GM23338 (cell line): ENCODE results near the gene PRKCD. TPM values are rescaled to one million over a fixed set of nuclear protein-coding genes. Genes with fewer than 3 reads are reported as not detected.

ENCODE experiments used
- ATAC-seq: fragments of 200-7000 bp; cut with Tn5 transposase; 3 replicates; pipeline ENCODE4 v1.9.1; 2020
- DNase-seq: peaks from one replicate; pipeline ENCODE4 v3.0.0-alpha.2; 2015; ENCODE audit warnings: low spot score
- H2AFZ ChIP-seq: fragments of 200-600 bp; sonication (generic); 2 replicates; pipeline ENCODE4 v1.8.0; 2016; ENCODE audit warnings: antibody characterized with exemption, mild to moderate bottlenecking, moderate library complexity
- H3F3A ChIP-seq: fragments of 200-600 bp; sonication (generic); replicated peaks from 2 replicates; pipeline ENCODE4 v1.8.0; 2017; ENCODE audit warnings: antibody characterized with exemption, mixed run types, low read depth
- H3K27ac ChIP-seq: fragments of 200-600 bp; sonication (generic); 2 replicates; pipeline ENCODE4 v1.6.1; 2016; ENCODE audit warnings: low read depth
- H3K27me3 ChIP-seq: fragments of 200-600 bp; sonication (generic); 2 replicates; pipeline ENCODE4 v1.8.0; 2016; ENCODE audit warnings: mild to moderate bottlenecking, mixed run types, moderate library complexity; ENCODE audit not compliant: insufficient read depth
- H3K36me3 ChIP-seq: fragments of 200-600 bp; sonication (generic); 2 replicates; pipeline ENCODE4 v1.8.0; 2016; ENCODE audit warnings: mild to moderate bottlenecking; ENCODE audit not compliant: insufficient read depth
- H3K4me1 ChIP-seq: fragments of 200-600 bp; sonication (generic); 2 replicates; pipeline ENCODE4 v1.8.0; 2016; ENCODE audit warnings: mild to moderate bottlenecking, moderate library complexity; ENCODE audit not compliant: insufficient read depth
- H3K4me2 ChIP-seq: fragments of 200-600 bp; sonication (generic); 2 replicates; pipeline ENCODE4 v1.7.1; 2017; ENCODE audit warnings: mixed run types
- H3K4me3 ChIP-seq: fragments of 200-600 bp; sonication (generic); 2 replicates; pipeline ENCODE4 v1.6.1; 2016; ENCODE audit warnings: mixed run types
- H3K79me2 ChIP-seq: fragments of 200-600 bp; sonication (generic); replicated peaks from 2 replicates; pipeline ENCODE4 v1.8.0; 2017; ENCODE audit warnings: mild to moderate bottlenecking; ENCODE audit not compliant: insufficient read depth
- H3K9me2 ChIP-seq: fragments of 200-600 bp; sonication (generic); 2 replicates; pipeline ENCODE4 v1.8.0; 2017; ENCODE audit not compliant: insufficient read depth
- H4K20me1 ChIP-seq: fragments of 200-600 bp; sonication (generic); replicated peaks from 2 replicates; pipeline ENCODE4 v1.8.0; 2017; ENCODE audit warnings: mild to moderate bottlenecking; ENCODE audit not compliant: insufficient read depth
- H3K27ac Mint-ChIP-seq: 2 replicates; pipeline ENCODE4 v1.8.0; 2020; ENCODE audit warnings: inconsistent platforms, mild to moderate bottlenecking, moderate library complexity, mixed read lengths
- H3K27me3 Mint-ChIP-seq: 3 replicates; pipeline ENCODE4 v1.8.0; 2022; ENCODE audit warnings: low read depth, mild to moderate bottlenecking, moderate library complexity, mixed read lengths, inconsistent platforms; ENCODE audit not compliant: insufficient read depth, poor library complexity
- H3K36me3 Mint-ChIP-seq: 3 replicates; pipeline ENCODE4 v1.8.0; 2021; ENCODE audit warnings: low read depth, mild to moderate bottlenecking, inconsistent platforms, moderate library complexity, mixed read lengths
- H3K4me1 Mint-ChIP-seq: 3 replicates; pipeline ENCODE4 v1.8.0; 2020; ENCODE audit warnings: mild to moderate bottlenecking, inconsistent platforms, mixed read lengths
- H3K4me3 Mint-ChIP-seq: 3 replicates; pipeline ENCODE4 v1.8.0; 2021; ENCODE audit warnings: moderate library complexity, mild to moderate bottlenecking, inconsistent platforms, mixed read lengths
- H3K9me3 Mint-ChIP-seq: 3 replicates; pipeline ENCODE4 v1.8.0; 2020; ENCODE audit warnings: moderate library complexity, mild to moderate bottlenecking, inconsistent platforms, mixed read lengths
- CREB1 ChIP-seq: fragments of 250-450 bp; sonication (Bioruptor Pico); IDR thresholded peaks from 2 replicates; pipeline ENCODE4 v1.5.0; 2020; ENCODE audit warnings: low read depth, mild to moderate bottlenecking, moderate library complexity
- EZH2 ChIP-seq: fragments of 200-600 bp; sonication (generic); IDR thresholded peaks from one replicate; pipeline ENCODE4 v1.8.0; 2017; ENCODE audit warnings: antibody characterized with exemption, mild to moderate bottlenecking, low read depth; ENCODE audit not compliant: unreplicated experiment
- EZH2phosphoT487 ChIP-seq: fragments of 200-600 bp; sonication (generic); IDR thresholded peaks from one replicate; pipeline ENCODE4 v1.8.1; 2018; ENCODE audit warnings: antibody characterized with exemption; ENCODE audit not compliant: unreplicated experiment
- NANOG ChIP-seq: IDR thresholded peaks from 2 replicates; pipeline ENCODE4 v1.6.1; 2016; ENCODE audit warnings: antibody characterized with exemption, borderline replicate concordance
- POLR2AphosphoS5 ChIP-seq: IDR thresholded peaks from 2 replicates; pipeline ENCODE4 v1.6.1; 2016; ENCODE audit warnings: antibody characterized with exemption, low read depth
- STAT1 ChIP-seq: IDR thresholded peaks from one replicate; pipeline ENCODE4 v1.6.1; 2016; ENCODE audit warnings: antibody characterized with exemption; ENCODE audit not compliant: unreplicated experiment
- ZNF114 ChIP-seq: fragments of 250-450 bp; sonication (Bioruptor Pico); IDR thresholded peaks from 2 replicates; pipeline ENCODE4 v1.5.0; 2020; ENCODE audit warnings: mild to moderate bottlenecking, moderate library complexity
- ZNF331 ChIP-seq: fragments of 250-450 bp; sonication (Bioruptor Pico); IDR thresholded peaks from 2 replicates; pipeline ENCODE4 v1.5.0; 2020; ENCODE audit warnings: low read depth, mild to moderate bottlenecking, moderate library complexity
- polyA plus RNA-seq: library from polyadenylated mRNA; unstranded; fragments of >200 nt; fragmentation: Nextera tagmentation; extraction: Ambion mirVana; gene quantifications from 2 replicates; pipeline ENCODE4 v1.2.1, GENCODE V29; 2016
- total RNA-seq: library from RNA; depleted of rRNA; stranded (reverse); fragments of >200 nt; shearing (Covaris generic); gene quantifications from 2 replicates; pipeline ENCODE4 v1.2.3, GENCODE V29; 2014
- TF ChIP-seq, protein P1 (sequence below), 2 experiments: fragments of 200-600 bp in 1 of 2; sonication (generic) in 1 of 2; conservative IDR thresholded peaks; 2 replicates each; pipeline versions ENCODE4 v1.5.1 to v1.6.1; 2016 to 2017; ENCODE audit warnings: antibody characterized with exemption in 2 of 2, low read depth in 2 of 2, mild to moderate bottlenecking in 2 of 2, moderate library complexity in 1 of 2
- TF ChIP-seq, protein P2 (sequence below): IDR thresholded peaks from 2 replicates; pipeline ENCODE4 v1.6.1; 2016; ENCODE audit warnings: antibody characterized with exemption

Gene PRKCD
- total and polyA plus RNA-seq, 2 experiments from 2014 or later: 11.3 to 11.8 TPM

DNA sequence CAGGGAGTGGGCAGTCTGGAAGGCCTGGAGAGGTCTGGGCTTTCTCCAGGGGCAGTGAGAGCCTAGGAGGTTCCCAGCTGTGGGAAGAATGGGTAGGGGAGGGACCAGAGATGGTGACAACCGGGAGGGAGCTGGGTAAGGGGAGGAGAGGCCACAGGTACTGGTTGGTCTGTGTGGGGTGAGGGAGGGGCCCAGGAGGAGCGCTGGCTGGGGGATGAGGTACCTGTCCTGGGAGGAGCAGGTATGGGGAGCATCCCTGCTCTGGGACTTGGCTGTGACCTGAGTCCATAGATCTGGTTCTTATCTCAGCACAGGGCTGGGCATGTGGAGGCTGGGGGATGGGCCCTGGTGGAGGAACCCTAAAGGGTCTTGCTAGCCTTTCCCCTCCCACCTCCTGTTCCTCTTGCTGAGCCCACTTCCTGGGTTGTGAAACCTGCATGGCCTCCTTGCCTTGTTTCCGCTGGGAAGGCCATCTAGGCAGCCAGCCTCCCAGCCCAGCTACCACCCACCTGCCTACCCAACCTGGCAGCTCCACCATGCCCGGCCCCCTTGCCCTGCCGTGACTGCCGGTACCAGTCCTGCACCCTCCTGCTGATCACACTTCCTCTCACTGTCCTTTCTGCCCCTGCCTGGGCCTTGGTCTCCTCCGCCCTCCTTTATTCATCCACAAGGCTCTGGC lies 11.0 kb downstream of the PRKCD start (continued):
- TF ChIP-seq, protein P1, sequence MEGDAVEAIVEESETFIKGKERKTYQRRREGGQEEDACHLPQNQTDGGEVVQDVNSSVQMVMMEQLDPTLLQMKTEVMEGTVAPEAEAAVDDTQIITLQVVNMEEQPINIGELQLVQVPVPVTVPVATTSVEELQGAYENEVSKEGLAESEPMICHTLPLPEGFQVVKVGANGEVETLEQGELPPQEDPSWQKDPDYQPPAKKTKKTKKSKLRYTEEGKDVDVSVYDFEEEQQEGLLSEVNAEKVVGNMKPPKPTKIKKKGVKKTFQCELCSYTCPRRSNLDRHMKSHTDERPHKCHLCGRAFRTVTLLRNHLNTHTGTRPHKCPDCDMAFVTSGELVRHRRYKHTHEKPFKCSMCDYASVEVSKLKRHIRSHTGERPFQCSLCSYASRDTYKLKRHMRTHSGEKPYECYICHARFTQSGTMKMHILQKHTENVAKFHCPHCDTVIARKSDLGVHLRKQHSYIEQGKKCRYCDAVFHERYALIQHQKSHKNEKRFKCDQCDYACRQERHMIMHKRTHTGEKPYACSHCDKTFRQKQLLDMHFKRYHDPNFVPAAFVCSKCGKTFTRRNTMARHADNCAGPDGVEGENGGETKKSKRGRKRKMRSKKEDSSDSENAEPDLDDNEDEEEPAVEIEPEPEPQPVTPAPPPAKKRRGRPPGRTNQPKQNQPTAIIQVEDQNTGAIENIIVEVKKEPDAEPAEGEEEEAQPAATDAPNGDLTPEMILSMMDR (conservative IDR thresholded peaks at IDR 0.05; ENCODE audit: low read depth in 2 of 2): no peak
- TF ChIP-seq POLR2AphosphoS5 (no peak), CREB1 (no peak), EZH2phosphoT487 (no peak), NANOG (no peak)
- TF ChIP-seq, protein P2, sequence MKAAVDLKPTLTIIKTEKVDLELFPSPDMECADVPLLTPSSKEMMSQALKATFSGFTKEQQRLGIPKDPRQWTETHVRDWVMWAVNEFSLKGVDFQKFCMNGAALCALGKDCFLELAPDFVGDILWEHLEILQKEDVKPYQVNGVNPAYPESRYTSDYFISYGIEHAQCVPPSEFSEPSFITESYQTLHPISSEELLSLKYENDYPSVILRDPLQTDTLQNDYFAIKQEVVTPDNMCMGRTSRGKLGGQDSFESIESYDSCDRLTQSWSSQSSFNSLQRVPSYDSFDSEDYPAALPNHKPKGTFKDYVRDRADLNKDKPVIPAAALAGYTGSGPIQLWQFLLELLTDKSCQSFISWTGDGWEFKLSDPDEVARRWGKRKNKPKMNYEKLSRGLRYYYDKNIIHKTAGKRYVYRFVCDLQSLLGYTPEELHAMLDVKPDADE: no peak

DNA sequence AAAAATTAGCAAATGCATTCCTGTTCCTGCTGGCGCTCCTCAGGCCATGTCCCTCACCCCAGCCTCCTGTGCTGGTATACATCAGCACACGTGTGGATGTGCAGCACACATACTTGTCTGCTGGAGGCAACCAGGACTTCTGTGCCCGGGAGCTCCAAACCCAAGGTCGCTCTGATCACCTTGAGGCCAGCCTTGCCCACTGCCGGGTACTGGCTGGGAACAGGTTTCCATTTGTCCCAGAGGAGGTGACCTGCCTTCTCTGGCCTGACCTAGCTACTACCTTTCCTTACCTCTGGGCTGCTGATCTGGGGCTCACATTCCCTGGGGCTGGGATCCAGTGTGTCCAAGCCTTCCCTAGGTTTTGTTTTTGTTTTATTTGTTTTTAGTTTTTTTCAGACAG lies 12.1 kb downstream of the PRKCD start:
- H2AFZ ChIP-seq: no peak overlapping the region
- H3K9me3 Mint-ChIP-seq: no peaks in the 10 kb centered on the region; the same call in 2 of the 3 replicates
- TF ChIP-seq, protein P2: no peak
- no peak for TF ChIP-seq ZNF331
- no peak for TF ChIP-seq EZH2
- TF ChIP-seq ZNF114 (CRISPR knock-in tag): no peak
- no peak for TF ChIP-seq STAT1
- no peak for TF ChIP-seq POLR2AphosphoS5
- no peak for TF ChIP-seq EZH2phosphoT487
- TF ChIP-seq CREB1: no peak
- H3K27me3 Mint-ChIP-seq: peaks cover 9% of the 10 kb centered on the region
- no peaks in the 10 kb centered on the region for H3K9me2 ChIP-seq
- no peak overlapping the region for H3K27ac Mint-ChIP-seq
- no peaks in the 10 kb centered on the region for H3K27me3 ChIP-seq
- H3K4me1 Mint-ChIP-seq: peaks cover 50% of the 10 kb centered on the region
- H3K36me3 Mint-ChIP-seq: peaks cover 2% of the 10 kb centered on the region; the same call in 1 of the 3 replicates
- peaks cover 12% of the 10 kb centered on the region for H3K4me1 ChIP-seq
- DNase-seq (no peak), ATAC-seq (no peak)
- no peak overlapping the region for H3K4me2 ChIP-seq
- no peaks in the 10 kb centered on the region; the same call in 1 of the 2 replicates for H4K20me1 ChIP-seq
- H3K4me3 ChIP-seq: no peak overlapping the region
- H3K36me3 ChIP-seq: no peaks in the 10 kb centered on the region
- H3F3A ChIP-seq: no peaks in the 10 kb centered on the region
- no peak overlapping the region for H3K4me3 Mint-ChIP-seq
- H3K79me2 ChIP-seq: no peaks in the 10 kb centered on the region; the same call in 1 of the 2 replicates
- no peak overlapping the region for H3K27ac ChIP-seq
